NB4 (cell line): ENCODE data around the gene SHC2.

Source experiments
- CTCF ChIP-seq: IDR thresholded peaks from one replicate; pipeline ENCODE4 v1.5.1; 2012; ENCODE audit warnings: low read depth, low read length
- MAX ChIP-seq: IDR thresholded peaks from 2 replicates; pipeline ENCODE4 v1.6.1; 2011; ENCODE audit warnings: low read depth, low read length

- TF ChIP-seq CTCF (no peak), MAX (no peak)
Observed at GRCh38 chr19:405121-405965, 55.5 kb downstream of the SHC2 start.
